Measurements from ENCODE around the gene TAF12. TPM values are rescaled to one million over a fixed set of nuclear protein-coding genes. Genes with fewer than 3 reads are reported as not detected.
A peak's percentile ranks its signal among the peaks of the same experiment; 100 is the strongest.
"Not testable (repeated sequence)": the region's sequence is repeated elsewhere in the genome, so short reads cannot be mapped to it uniquely, and the experiment has no call there.

Gene TAF12
- polyA plus RNA-seq, 1 experiment = 31.8 TPM

- no peaks in the 10 kb centered on the region for H3K27me3 ChIP-seq (ENCODE audit: control insufficient read depth, insufficient read depth, low read length)
- CTCF ChIA-PET = interaction anchor here (0.5 to 1.0 kb wide), 6 partner anchors 8 to 175 kb away, joined by 3 to 8 read pairs (median 3); partner anchors contain the start of gene YTHDF2
- no peaks in the 10 kb centered on the region for H3K36me3 ChIP-seq (ENCODE audit: control insufficient read depth, insufficient read depth, low read length)
- TF ChIP-seq CTCF (IDR thresholded peaks at IDR 0.05; ENCODE audit: insufficient read depth, low read depth, low read length) = no peak
- H3K4me3 ChIP-seq (ENCODE audit: low read depth, low read length) = peak within 1 kb of the TSS; percentile 42
- DNase-seq (ENCODE audit: low read depth) = peak; percentile 87
- POLR2A ChIA-PET = interaction anchor here (0.5 to 2.1 kb wide), 9 partner anchors 17 to 396 kb away, joined by 3 to 18 read pairs (median 4); partner anchors contain the start of genes GMEB1 and YTHDF2
Measured at GRCh38 chr1:28648474-28649198, 5.8 kb upstream of the TAF12 start, which contains the start of gene RNU11. Gene RNU11, plus strand, starts transcription at chr1:28648600.

- ChIA-PET POLR2A (interaction anchor here (0.6 to 2.1 kb wide), 3 partner anchors 21 to 226 kb away, joined by 4 to 18 read pairs (median 9); partner anchors contain the start of genes GMEB1 and YTHDF2), CTCF (interaction anchor here (0.6 to 1.0 kb wide), 5 partner anchors 9 to 135 kb away, joined by 3 to 8 read pairs (median 3); partner anchors contain the start of gene YTHDF2)
- no peak for TF ChIP-seq CTCF (IDR thresholded peaks at IDR 0.05; ENCODE audit: insufficient read depth, low read depth, low read length)
- DNase-seq (ENCODE audit: low read depth) = peak; percentile 78
- H3K4me3 ChIP-seq (ENCODE audit: low read depth, low read length) = peak overlapping the region; percentile 42
- H3K36me3 ChIP-seq (ENCODE audit: control insufficient read depth, insufficient read depth, low read length) = no peaks in the 10 kb centered on the region
- H3K27me3 ChIP-seq (ENCODE audit: control insufficient read depth, insufficient read depth, low read length) = no peaks in the 10 kb centered on the region
Measured at GRCh38 chr1:28648008-28648473, 5.2 kb upstream of the TAF12 start.

- H3K27me3 ChIP-seq (ENCODE audit: control insufficient read depth, insufficient read depth, low read length) = no peaks in the 10 kb centered on the region
- H3K36me3 ChIP-seq (ENCODE audit: control insufficient read depth, insufficient read depth, low read length) = no peaks in the 10 kb centered on the region
- ChIA-PET CTCF (interaction anchor here (1.0 kb wide), 1 partner anchor 231 kb away, joined by 3 read pairs; no protein-coding TSS in a partner anchor), POLR2A (no interaction called here)
- TF ChIP-seq CTCF (IDR thresholded peaks at IDR 0.05; ENCODE audit: insufficient read depth, low read depth, low read length) = no peak
- peak; percentile 20 for DNase-seq (ENCODE audit: low read depth)
- no peak overlapping the region for H3K4me3 ChIP-seq (ENCODE audit: low read depth, low read length)
Measured at GRCh38 chr1:28646040-28646439, 3.2 kb upstream of the TAF12 start.

- not testable (repeated sequence) for DNase-seq (ENCODE audit: low read depth); H3K36me3 ChIP-seq (ENCODE audit: control insufficient read depth, insufficient read depth, low read length); H3K4me3 ChIP-seq (ENCODE audit: low read depth, low read length); H3K27me3 ChIP-seq (ENCODE audit: control insufficient read depth, insufficient read depth, low read length)
- POLR2A ChIA-PET = interaction anchor here (0.7 kb wide), 1 partner anchor 140 kb away, joined by 3 read pairs; the partner anchor contains the start of gene RCC1
- CTCF ChIA-PET = interaction anchor here (0.6 to 4.1 kb wide), 3 partner anchors 90 to 1675 kb away, joined by 3 to 16 read pairs (median 5); no protein-coding TSS in a partner anchor
Measured at GRCh38 chr1:28645406-28645805, 2.5 kb upstream of the TAF12 start.

- POLR2A ChIA-PET = interaction anchor here (0.7 kb wide), 1 partner anchor 54 kb away, joined by 6 read pairs; no protein-coding TSS in a partner anchor
- no peak for TF ChIP-seq CTCF (IDR thresholded peaks at IDR 0.05; ENCODE audit: insufficient read depth, low read depth, low read length)
- no peaks in the 10 kb centered on the region for H3K36me3 ChIP-seq (ENCODE audit: control insufficient read depth, insufficient read depth, low read length)
Measured at GRCh38 chr1:28644494-28644893, 1.6 kb upstream of the TAF12 start.

More at GRCh38 chr1:28644494-28644893, 1.6 kb upstream of the TAF12 start:
- Histone ChIP-seq H3K27me3 (ENCODE audit: control insufficient read depth, insufficient read depth, low read length) (no peaks in the 10 kb centered on the region), H3K4me3 (ENCODE audit: low read depth, low read length) (no peak overlapping the region)
- no peak for DNase-seq (ENCODE audit: low read depth)
- CTCF ChIA-PET = interaction anchor here (0.6 to 4.1 kb wide), 3 partner anchors 41 to 232 kb away, joined by 3 to 16 read pairs (median 5); no protein-coding TSS in a partner anchor
